Skeletal muscle tissue (tissue), 4 donors: Measurements from ENCODE around the gene LMO7. TPM values are rescaled to one million over a fixed set of nuclear protein-coding genes. Genes with fewer than 3 reads are reported as not detected.

Experiments
- H3K27ac ChIP-seq: one replicate; pipeline ENCODE4 v1.7.0; 2013; ENCODE audit warnings: mild to moderate bottlenecking, low read depth, low read length, inconsistent platforms
- H3K27me3 ChIP-seq, 3 donors: one replicate each; pipeline ENCODE4 v1.7.0; 2013; ENCODE audit warnings: low read length in 3 of 3; ENCODE audit not compliant: control insufficient read depth in 3 of 3, insufficient read depth in 3 of 3
- H3K36me3 ChIP-seq, 3 donors: one replicate each; pipeline ENCODE4 v1.7.0; 2013; ENCODE audit warnings: low read length in 3 of 3; ENCODE audit not compliant: control insufficient read depth in 3 of 3, insufficient read depth in 3 of 3
- H3K4me1 ChIP-seq, 3 donors: one replicate each; pipeline ENCODE4 v1.7.0; 2013; ENCODE audit warnings: low read length in 3 of 3, mild to moderate bottlenecking in 3 of 3; ENCODE audit not compliant: control insufficient read depth in 3 of 3, insufficient read depth in 3 of 3
- H3K4me3 ChIP-seq, 3 donors: one replicate each; pipeline ENCODE4 v1.7.0; 2013; ENCODE audit warnings: low read length in 3 of 3
- H3K9ac ChIP-seq, 3 donors: one replicate each; pipeline ENCODE4 v1.7.0; 2013; ENCODE audit warnings: low read length in 3 of 3, mild to moderate bottlenecking in 3 of 3, moderate library complexity in 2 of 3, low read depth in 1 of 3
- H3K9me3 ChIP-seq, 3 donors: one replicate each; pipeline ENCODE4 v1.7.0; 2013; ENCODE audit warnings: low read length in 3 of 3; ENCODE audit not compliant: control insufficient read depth in 3 of 3
- total RNA-seq: library from RNA; depleted of rRNA; stranded (reverse); fragments of >200 nt; gene quantifications from one replicate; pipeline ENCODE4 v1.2.3, GENCODE V29; 2014
- donor health status: Osteomylitis.

Gene LMO7
- total RNA-seq, result 176 TPM

DNA sequence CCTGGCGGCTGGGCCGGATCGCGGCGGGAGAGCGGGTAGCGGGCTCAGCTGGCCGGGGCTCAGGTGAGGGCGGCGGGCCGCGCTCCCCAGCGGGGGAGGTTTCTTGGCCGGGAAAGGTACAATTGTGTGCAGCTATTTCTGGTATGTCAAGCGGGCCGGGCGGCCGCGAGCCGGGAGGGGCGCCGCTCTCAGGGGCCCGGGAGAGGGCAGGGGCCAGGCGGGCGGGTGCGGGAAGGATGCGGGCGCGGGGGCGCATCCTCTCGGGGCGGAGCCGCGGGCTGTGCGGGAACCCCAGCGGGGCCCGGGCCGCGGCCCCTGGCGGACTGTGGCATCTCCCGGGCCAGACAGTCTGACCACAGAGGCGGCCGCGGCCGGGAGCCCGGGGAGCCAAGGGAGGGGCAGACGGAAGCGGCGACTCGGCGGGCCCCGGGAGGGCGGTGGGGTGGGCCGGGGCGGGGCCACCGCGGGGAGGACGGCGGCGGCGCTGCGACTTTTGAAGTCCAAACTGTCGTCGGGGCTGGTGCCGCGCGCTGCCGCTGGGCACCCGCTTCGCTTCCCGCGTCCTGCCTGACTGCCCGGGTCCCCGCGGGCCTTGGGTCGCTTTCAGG is at the start of gene LMO7:
LMO7 (plus strand) TSS at position 503 of the 608 bp plus-strand sequence. CDS start 328 bp downstream, outside the sequence.
- H3K9me3 ChIP-seq, result no peaks in the 10 kb centered on the region
- H3K4me3 ChIP-seq, result peak within 1 kb of the TSS; percentile 81 to 84 (median 83)
- peaks cover 0 to 5% (median 3%) of the 10 kb centered on the region in 3 donors for H3K27me3 ChIP-seq
- H3K27ac ChIP-seq, result peak within 1 kb of the TSS; percentile 51
- no peaks in the 10 kb centered on the region for H3K36me3 ChIP-seq
- H3K9ac ChIP-seq, result peak within 1 kb of the TSS; percentile 45 to 69 (median 57)
- H3K4me1 ChIP-seq, result peaks cover 5 to 7% (median 6%) of the 10 kb centered on the region in 3 donors

DNA sequence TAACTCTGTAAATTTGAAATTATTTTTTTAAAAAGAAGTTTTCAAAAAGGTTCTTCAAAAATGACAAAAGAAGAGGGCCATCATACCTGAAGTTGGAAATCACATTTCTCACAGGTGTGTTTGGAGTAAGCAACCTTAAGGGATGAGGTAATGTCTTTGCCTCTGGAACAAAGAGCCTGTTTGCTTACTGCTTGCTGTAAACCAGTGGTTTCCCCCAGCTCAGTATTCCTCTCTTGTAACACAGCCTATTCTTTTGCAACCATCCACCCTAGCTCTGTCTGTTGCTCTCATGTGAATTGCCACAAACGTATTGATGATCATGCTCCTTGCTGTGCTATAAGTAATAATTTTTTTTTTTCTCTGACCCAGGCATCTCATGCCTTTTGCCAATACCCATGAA is 48.5 kb upstream of the LMO7 start:
- no peaks in the 10 kb centered on the region for H3K4me1 ChIP-seq
- no peak overlapping the region for H3K9ac ChIP-seq
- H3K9me3 ChIP-seq, result peaks cover 0 to 4% (median 0%) of the 10 kb centered on the region in 3 donors
- H3K36me3 ChIP-seq, result peaks cover 0 to 11% (median 5%) of the 10 kb centered on the region in 3 donors
- H3K27me3 ChIP-seq, result no peaks in the 10 kb centered on the region
- no peak overlapping the region for H3K4me3 ChIP-seq
- H3K27ac ChIP-seq, result no peak overlapping the region

DNA sequence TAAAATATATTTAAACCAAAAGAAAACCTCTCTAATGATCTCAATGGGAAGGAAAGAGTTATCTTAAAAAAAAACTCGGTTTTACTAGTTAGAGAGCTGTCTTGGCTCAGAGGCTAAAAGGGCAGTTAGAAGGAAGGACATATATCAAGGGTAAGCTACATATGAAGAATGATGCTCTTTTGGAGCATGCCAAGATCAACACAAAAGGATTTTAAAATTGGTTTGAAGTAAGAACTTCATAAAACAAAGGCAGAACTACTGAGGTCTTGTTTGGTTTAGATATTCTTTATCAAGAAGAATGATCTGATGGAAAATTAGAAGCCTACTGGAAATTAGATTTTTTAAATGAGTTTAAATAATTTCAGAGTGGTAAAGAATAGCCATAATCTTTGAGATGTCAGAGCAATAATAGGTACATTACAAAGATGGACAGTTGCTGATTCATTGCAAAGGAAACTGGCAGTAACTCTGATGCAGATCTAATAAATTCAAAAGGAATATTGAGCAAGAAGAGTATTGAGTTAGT is 39.4 kb upstream of the LMO7 start:
- Histone ChIP-seq H3K36me3 (no peaks in the 10 kb centered on the region), H3K27me3 (no peaks in the 10 kb centered on the region), H3K9ac (no peak overlapping the region), H3K4me1 (peaks cover 0 to 5% (median 0%) of the 10 kb centered on the region in 3 donors), H3K9me3 (no peaks in the 10 kb centered on the region), H3K4me3 (no peak overlapping the region), H3K27ac (no peak overlapping the region)

DNA sequence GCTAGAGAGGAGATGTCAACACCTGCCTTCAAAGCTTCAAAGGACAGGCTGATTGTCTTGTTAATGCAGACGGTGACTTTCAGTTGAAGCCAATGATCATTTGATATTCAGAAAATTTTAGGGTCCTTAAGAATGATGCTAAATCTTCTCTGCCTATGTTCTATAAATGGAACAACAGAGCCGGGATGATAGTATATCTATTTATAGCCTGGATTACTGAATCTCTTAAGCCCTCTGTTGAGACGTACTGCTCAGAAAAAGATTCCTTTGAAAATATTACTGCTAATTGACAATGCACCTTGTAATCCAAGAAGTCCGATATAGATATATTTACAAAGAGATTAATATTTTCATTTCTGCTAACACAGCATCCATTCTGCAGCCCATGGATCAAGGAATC is 35.8 kb upstream of the LMO7 start:
- no peaks in the 10 kb centered on the region for H3K36me3 ChIP-seq
- H3K27ac ChIP-seq, result no peak overlapping the region
- no peak overlapping the region for H3K4me3 ChIP-seq
- H3K4me1 ChIP-seq, result peaks cover 0 to 5% (median 0%) of the 10 kb centered on the region in 3 donors
- no peaks in the 10 kb centered on the region for H3K9me3 ChIP-seq
- no peak overlapping the region for H3K9ac ChIP-seq
- H3K27me3 ChIP-seq, result no peaks in the 10 kb centered on the region

DNA sequence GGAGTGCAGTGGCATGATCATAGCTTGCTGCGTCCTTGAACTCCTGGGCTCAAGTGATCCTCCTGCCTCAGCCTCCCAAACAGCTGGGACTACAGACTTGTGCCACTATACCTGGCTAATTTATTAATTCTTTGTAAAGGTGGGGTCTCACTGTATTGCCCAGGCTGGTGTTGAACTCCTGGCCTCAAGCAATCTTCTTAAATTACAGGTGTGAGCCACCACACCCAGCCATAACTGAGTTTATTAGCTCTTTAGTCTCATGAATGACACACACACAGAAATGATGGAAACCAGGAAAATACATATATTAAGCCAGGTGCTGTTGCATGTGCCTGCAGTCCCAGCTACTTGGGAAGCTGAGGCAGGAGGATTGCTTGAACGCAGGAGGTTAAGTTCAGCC is 33.1 kb upstream of the LMO7 start:
- Histone ChIP-seq H3K27me3 (no peaks in the 10 kb centered on the region), H3K4me3 (no peak overlapping the region), H3K27ac (no peak overlapping the region), H3K9ac (no peak overlapping the region), H3K4me1 (peaks cover 0 to 5% (median 0%) of the 10 kb centered on the region in 3 donors), H3K9me3 (no peaks in the 10 kb centered on the region), H3K36me3 (peaks cover 0 to 2% (median 0%) of the 10 kb centered on the region in 3 donors)

DNA sequence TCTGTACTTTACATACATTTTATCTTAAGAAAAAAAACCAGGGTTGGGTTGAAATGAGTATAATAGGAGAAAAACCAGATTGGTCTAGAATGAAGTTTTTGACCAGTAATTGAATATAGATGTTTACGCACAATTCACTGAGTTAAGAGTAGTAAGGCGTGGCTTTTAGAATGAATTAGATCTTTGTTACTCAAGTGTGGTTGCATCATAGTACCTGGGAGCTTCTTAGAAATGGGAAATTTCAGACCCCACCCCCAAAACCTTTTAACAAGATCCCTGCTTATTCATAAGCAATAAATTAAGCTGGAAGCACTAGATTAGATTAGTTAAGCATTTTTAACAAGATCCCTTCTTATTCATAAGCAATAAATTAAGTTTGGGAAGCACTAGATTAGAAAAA is 28.7 kb upstream of the LMO7 start:
- H3K27me3 ChIP-seq, result no peaks in the 10 kb centered on the region
- H3K4me1 ChIP-seq, result no peaks in the 10 kb centered on the region
- H3K9me3 ChIP-seq, result no peaks in the 10 kb centered on the region
- H3K9ac ChIP-seq, result no peak overlapping the region
- H3K27ac ChIP-seq, result no peak overlapping the region
- H3K4me3 ChIP-seq, result no peak overlapping the region
- peaks cover 0 to 2% (median 0%) of the 10 kb centered on the region in 3 donors for H3K36me3 ChIP-seq

DNA sequence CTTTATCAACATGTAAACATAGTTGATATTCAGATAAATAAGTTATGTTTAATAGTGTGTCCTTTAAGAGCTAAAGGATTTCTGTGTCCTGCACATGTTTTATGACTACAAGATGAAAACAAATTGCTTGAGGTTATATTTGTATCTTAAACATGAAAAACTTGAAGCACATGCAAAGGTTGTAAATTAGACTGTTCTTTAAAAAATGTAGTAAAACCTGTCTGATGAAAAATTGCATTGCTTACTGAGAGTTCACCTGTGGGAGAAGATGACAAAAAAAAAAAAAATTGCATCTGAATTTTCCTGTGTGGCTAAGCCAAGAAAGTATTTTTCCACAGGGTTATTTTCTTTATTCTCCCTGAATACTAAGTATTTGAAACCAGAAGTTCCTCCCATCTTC is 25.7 kb upstream of the LMO7 start:
- Histone ChIP-seq H3K4me1 (no peaks in the 10 kb centered on the region), H3K27me3 (no peaks in the 10 kb centered on the region)

DNA sequence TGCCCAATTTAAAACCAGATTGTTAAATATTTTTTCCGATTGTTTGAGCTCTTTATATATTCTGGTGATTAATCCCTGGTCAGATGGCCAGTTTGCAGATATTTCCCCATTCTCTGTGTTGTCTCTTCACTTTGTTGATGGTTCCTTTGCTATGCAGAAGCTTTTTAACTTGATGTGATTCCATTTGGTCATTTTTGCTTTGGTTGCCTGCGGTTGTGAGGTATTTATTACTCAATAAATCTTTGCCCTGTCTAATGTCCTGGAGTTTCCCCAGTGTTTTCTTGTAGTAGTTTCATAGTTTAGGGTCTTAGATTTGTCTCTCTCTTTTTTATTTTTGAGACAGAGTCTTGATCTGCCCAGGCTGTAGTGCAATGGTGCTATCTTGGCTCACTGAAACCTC is 23.8 kb upstream of the LMO7 start:
- no peaks in the 10 kb centered on the region for H3K36me3 ChIP-seq
- H3K4me3 ChIP-seq, result no peak overlapping the region

More for the DNA sequence above, 25.7 kb upstream of the LMO7 start:
- peaks cover 0 to 2% (median 0%) of the 10 kb centered on the region in 3 donors for H3K36me3 ChIP-seq
- H3K27ac ChIP-seq, result no peak overlapping the region
- H3K9me3 ChIP-seq, result no peaks in the 10 kb centered on the region
- no peak overlapping the region for H3K9ac ChIP-seq
- H3K4me3 ChIP-seq, result no peak overlapping the region

DNA sequence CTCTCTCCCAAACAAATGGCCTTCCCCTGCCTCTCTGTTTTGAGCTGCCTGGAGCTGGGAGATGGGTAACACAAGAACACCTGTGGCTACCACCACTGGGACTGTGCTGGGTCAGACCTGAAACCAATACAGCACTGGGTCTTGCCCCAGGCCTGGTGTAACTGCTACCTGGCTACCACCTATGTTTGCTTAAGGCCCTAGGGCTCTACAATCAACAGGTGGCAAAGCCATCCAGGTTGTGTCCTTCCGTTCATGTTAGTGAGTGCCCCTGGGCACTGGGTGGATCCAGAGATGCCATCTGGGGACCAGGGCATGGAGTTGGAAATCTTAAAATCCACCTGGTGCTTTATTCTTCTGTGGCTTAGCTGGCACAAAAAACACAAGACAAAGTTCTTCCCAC is 18.9 kb upstream of the LMO7 start:
- Histone ChIP-seq H3K9me3 (no peaks in the 10 kb centered on the region), H3K4me3 (no peak overlapping the region), H3K36me3 (no peaks in the 10 kb centered on the region), H3K4me1 (no peaks in the 10 kb centered on the region), H3K27me3 (no peaks in the 10 kb centered on the region), H3K27ac (no peak overlapping the region), H3K9ac (no peak overlapping the region)

More for the DNA sequence above, 23.8 kb upstream of the LMO7 start:
- Histone ChIP-seq H3K9me3 (no peaks in the 10 kb centered on the region), H3K27ac (no peak overlapping the region), H3K4me1 (no peaks in the 10 kb centered on the region), H3K9ac (no peak overlapping the region), H3K27me3 (no peaks in the 10 kb centered on the region)

DNA sequence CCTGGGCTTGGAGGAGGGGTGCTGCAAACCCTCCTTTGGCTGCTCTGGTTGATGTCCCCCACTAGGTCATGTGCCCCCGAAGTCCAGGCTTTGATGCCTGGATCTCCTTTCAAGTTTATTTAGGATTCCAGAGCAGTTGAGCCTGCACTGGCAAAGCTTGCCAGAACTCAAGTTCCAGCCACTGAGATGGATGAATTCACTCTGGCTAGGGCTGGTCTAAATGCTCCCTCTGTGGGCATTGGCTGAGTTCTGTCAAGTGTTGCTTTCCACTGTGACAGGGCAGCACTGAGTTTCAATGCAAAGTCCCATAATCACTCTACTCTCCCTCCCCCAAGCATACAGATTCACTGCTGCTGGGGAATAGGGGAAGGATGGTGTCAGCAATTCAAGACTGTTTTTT is 17.8 kb upstream of the LMO7 start:
- Histone ChIP-seq H3K4me3 (no peak overlapping the region), H3K4me1 (no peaks in the 10 kb centered on the region), H3K36me3 (no peaks in the 10 kb centered on the region), H3K27me3 (no peaks in the 10 kb centered on the region), H3K9ac (no peak overlapping the region), H3K9me3 (no peaks in the 10 kb centered on the region), H3K27ac (no peak overlapping the region)
